Measurements from ENCODE around the gene PCCA. TPM values are rescaled to one million over a fixed set of nuclear protein-coding genes. Genes with fewer than 3 reads are reported as not detected.

The PCCA gene
- total RNA-seq, 4 donors from 2014 or later: 24.8 to 122 (median 53.0) TPM

GRCh38 chr13:100176801-100177400 lies 88.0 kb downstream of the PCCA start:
- H3K9me3 ChIP-seq: no peaks in the 10 kb centered on the region
- TF ChIP-seq, protein P1, sequence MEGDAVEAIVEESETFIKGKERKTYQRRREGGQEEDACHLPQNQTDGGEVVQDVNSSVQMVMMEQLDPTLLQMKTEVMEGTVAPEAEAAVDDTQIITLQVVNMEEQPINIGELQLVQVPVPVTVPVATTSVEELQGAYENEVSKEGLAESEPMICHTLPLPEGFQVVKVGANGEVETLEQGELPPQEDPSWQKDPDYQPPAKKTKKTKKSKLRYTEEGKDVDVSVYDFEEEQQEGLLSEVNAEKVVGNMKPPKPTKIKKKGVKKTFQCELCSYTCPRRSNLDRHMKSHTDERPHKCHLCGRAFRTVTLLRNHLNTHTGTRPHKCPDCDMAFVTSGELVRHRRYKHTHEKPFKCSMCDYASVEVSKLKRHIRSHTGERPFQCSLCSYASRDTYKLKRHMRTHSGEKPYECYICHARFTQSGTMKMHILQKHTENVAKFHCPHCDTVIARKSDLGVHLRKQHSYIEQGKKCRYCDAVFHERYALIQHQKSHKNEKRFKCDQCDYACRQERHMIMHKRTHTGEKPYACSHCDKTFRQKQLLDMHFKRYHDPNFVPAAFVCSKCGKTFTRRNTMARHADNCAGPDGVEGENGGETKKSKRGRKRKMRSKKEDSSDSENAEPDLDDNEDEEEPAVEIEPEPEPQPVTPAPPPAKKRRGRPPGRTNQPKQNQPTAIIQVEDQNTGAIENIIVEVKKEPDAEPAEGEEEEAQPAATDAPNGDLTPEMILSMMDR (IDR thresholded peaks at IDR 0.05): no peak
- no peak for TF ChIP-seq POLR2A (IDR thresholded peaks at IDR 0.05)
- H3K27me3 ChIP-seq: no peaks in the 10 kb centered on the region
- H3K4me1 ChIP-seq: no peaks in the 10 kb centered on the region
- H3K36me3 ChIP-seq: no peaks in the 10 kb centered on the region
- DNase-seq: no peak
- H3K4me3 ChIP-seq: no peak overlapping the region
- intact Hi-C loops (cut with DNase I; ENCODE audit: low total_unique reads): no loop called here
- H3K27ac ChIP-seq: no peak overlapping the region

GRCh38 chr13:100178309-100178708 lies 89.4 kb downstream of the PCCA start:
- no peak for DNase-seq
- H3K27ac ChIP-seq: no peak overlapping the region
- H3K27me3 ChIP-seq: no peaks in the 10 kb centered on the region
- intact Hi-C loops (cut with DNase I; ENCODE audit: low total_unique reads): no loop called here
- H3K9me3 ChIP-seq: no peaks in the 10 kb centered on the region
- no peak overlapping the region for H3K4me3 ChIP-seq
- no peak for TF ChIP-seq POLR2A (IDR thresholded peaks at IDR 0.05)
- TF ChIP-seq, protein P1 (IDR thresholded peaks at IDR 0.05): no peak
- H3K36me3 ChIP-seq: no peaks in the 10 kb centered on the region
- no peaks in the 10 kb centered on the region for H3K4me1 ChIP-seq

- no peak overlapping the region for H3K27ac ChIP-seq
- H3K27me3 ChIP-seq: no peaks in the 10 kb centered on the region
- no peaks in the 10 kb centered on the region for H3K36me3 ChIP-seq
- H3K9me3 ChIP-seq: no peaks in the 10 kb centered on the region
- no peaks in the 10 kb centered on the region for H3K4me1 ChIP-seq
- TF ChIP-seq POLR2A (IDR thresholded peaks at IDR 0.05): no peak
- TF ChIP-seq, protein P1 (IDR thresholded peaks at IDR 0.05): no peak
- intact Hi-C loops (cut with DNase I; ENCODE audit: low total_unique reads): no loop called here
- no peak overlapping the region for H3K4me3 ChIP-seq
- DNase-seq: no peak
Measured at GRCh38 chr13:100179276-100179675, 90.4 kb downstream of the PCCA start.

GRCh38 chr13:100182900-100183490 lies 94.1 kb downstream of the PCCA start:
- intact Hi-C loops (cut with DNase I; ENCODE audit: low total_unique reads): no loop called here
- Histone ChIP-seq H3K36me3 (no peaks in the 10 kb centered on the region), H3K9me3 (no peaks in the 10 kb centered on the region), H3K4me3 (no peak overlapping the region), H3K27me3 (no peaks in the 10 kb centered on the region), H3K4me1 (no peaks in the 10 kb centered on the region), H3K27ac (no peak overlapping the region)
- no peak for DNase-seq
- TF ChIP-seq POLR2A (IDR thresholded peaks at IDR 0.05): no peak
- TF ChIP-seq, protein P1 (IDR thresholded peaks at IDR 0.05): no peak

DNA sequence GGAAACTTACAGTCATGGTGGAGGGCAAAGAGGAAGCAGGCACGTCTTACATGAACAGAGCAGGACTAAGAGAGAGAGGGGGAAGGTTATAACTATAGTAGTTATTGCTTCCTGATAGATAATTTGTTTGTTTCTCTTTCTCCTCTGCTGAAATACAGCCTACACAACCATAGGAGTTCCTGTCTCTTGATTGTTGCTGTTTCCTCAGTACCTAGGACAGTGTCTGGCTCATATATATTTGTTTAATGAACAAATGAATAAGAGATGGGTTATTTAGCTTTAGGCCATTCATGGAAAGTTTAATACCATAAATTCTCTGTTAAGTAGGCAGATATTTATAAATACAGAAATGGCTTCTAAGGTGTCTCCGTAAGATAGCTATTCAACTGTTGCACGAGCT lies 95.2 kb downstream of the PCCA start:
- intact Hi-C loops (cut with DNase I; ENCODE audit: low total_unique reads): no loop called here
- H3K36me3 ChIP-seq: no peaks in the 10 kb centered on the region
- H3K9me3 ChIP-seq: no peaks in the 10 kb centered on the region
- H3K4me1 ChIP-seq: no peaks in the 10 kb centered on the region
- no peak for TF ChIP-seq POLR2A (IDR thresholded peaks at IDR 0.05)
- TF ChIP-seq, protein P1 (IDR thresholded peaks at IDR 0.05): no peak
- H3K27ac ChIP-seq: no peak overlapping the region
- no peak overlapping the region for H3K4me3 ChIP-seq
- no peak for DNase-seq
- H3K27me3 ChIP-seq: no peaks in the 10 kb centered on the region
